Putamen (tissue), 1 donor: ENCODE measurements around the gene SELENOO.

Source experiments
- DNase-seq: peaks from one replicate; pipeline ENCODE4 v3.0.0-alpha.2; 2016; ENCODE audit warnings: low spot score

Gene SELENOO

GRCh38 chr22:50216684-50217520 is 16.1 kb downstream of the SELENOO start:
- no peak for DNase-seq

GRCh38 chr22:50217543-50218152 is 16.8 kb downstream of the SELENOO start:
- DNase-seq: no peak

- no peak for DNase-seq
These were observed 17.6 kb downstream of the SELENOO start for GRCh38 chr22:50218153-50218995.

- no peak for DNase-seq
These were observed 18.4 kb downstream of the SELENOO start for GRCh38 chr22:50218996-50219727.

- no peak for DNase-seq
These were observed 19.2 kb downstream of the SELENOO start for GRCh38 chr22:50219800-50220602.

GRCh38 chr22:50220603-50221409 is 20.0 kb downstream of the SELENOO start:
- DNase-seq: no peak

- DNase-seq: no peak
These were observed 20.8 kb downstream of the SELENOO start for GRCh38 chr22:50221410-50222300.

- DNase-seq: no peak
These were observed 21.7 kb downstream of the SELENOO start for GRCh38 chr22:50222508-50222907.

- DNase-seq: no peak
These were observed 23.3 kb downstream of the SELENOO start for GRCh38 chr22:50224071-50224470.

- no peak for DNase-seq
These were observed 24.6 kb downstream of the SELENOO start for GRCh38 chr22:50225200-50225969.

- DNase-seq: no peak
These were observed 25.5 kb downstream of the SELENOO start for GRCh38 chr22:50226063-50226874.

- DNase-seq: no peak
These were observed 26.0 kb downstream of the SELENOO start for GRCh38 chr22:50226875-50227165.

GRCh38 chr22:50227579-50228215 is 26.9 kb downstream of the SELENOO start:
- no peak for DNase-seq

GRCh38 chr22:50228366-50228765 is 27.6 kb downstream of the SELENOO start:
- DNase-seq: no peak

- DNase-seq: no peak
These were observed 28.6 kb downstream of the SELENOO start for GRCh38 chr22:50229370-50229769.

- DNase-seq: no peak
These were observed 31.8 kb downstream of the SELENOO start for GRCh38 chr22:50232481-50233151.

- DNase-seq: no peak
These were observed 32.4 kb downstream of the SELENOO start for GRCh38 chr22:50233223-50233622.
